SW480 (cell line): ENCODE data around the gene KIF22.

Experiments used
- DNase-seq: peaks from one replicate; pipeline ENCODE4 v3.0.0-alpha.2; 2016; ENCODE audit warnings: low spot score

KIF22 gene

DNA sequence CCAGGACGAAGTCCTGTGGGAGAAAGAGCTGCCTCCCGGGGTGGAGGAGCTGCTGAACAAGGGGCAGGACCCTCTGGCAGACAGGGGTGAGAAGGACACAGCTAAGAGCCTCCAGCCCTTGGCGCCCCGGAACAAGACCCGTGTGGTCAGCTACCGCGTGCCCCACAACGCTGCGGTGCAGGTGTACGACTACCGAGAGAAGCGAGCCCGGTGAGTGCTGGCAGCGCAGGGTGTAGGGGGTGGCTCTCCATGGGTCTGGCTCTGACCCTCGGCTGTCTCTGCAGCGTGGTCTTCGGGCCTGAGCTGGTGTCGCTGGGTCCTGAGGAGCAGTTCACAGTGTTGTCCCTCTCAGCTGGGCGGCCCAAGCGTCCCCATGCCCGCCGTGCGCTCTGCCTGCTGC is 51.1 kb downstream of the KIF22 start:
- no peak for DNase-seq

DNA sequence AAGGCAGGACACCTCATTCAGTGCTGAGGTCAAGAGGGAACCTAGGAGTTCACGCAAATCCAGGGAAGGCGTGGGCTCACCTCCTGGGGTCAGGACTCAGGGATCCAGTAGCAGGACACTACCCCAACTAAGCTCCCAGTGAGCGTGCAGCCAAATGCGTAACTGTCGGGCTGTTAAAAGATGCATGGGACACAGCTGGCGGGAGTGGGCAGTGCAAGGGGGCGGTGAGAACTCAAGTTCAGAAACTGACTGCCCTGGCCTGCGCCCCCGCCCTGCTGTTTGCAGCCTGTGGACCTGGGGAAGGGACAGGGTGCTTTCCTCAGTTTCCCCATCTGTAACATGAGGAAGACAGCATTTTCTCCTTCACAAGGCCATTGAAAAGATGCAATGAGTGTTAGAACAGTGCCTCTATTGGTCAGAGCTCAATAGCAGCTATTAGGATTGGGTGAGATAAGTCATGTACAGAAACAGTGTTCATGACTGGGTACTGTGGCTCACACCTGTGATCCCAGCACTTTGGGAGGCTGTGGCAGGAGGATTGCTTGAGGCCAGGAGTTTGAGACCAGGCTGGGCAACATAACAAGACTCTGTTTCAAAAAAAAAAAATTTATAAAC is 52.3 kb downstream of the KIF22 start:
- DNase-seq = no peak

DNA sequence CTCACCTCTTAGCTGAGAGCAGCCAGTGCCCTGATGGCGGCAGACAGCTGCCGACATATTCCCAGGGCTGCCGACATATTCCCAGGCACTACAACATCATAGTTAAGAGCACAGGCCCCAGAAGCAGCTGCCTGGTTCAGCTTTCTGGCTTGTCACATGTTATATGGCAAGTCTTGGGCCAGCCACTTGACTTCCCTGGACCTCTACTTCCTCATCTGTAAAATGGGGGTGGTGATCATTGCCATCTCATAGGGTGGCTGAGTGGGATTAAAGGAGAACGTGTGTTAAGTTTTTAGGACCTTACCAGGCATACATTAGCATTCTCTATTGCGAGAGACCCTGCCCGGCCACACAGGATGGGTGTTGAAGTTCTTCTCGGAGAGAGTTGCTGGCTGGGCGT is 53.4 kb downstream of the KIF22 start:
- DNase-seq = no peak

DNA sequence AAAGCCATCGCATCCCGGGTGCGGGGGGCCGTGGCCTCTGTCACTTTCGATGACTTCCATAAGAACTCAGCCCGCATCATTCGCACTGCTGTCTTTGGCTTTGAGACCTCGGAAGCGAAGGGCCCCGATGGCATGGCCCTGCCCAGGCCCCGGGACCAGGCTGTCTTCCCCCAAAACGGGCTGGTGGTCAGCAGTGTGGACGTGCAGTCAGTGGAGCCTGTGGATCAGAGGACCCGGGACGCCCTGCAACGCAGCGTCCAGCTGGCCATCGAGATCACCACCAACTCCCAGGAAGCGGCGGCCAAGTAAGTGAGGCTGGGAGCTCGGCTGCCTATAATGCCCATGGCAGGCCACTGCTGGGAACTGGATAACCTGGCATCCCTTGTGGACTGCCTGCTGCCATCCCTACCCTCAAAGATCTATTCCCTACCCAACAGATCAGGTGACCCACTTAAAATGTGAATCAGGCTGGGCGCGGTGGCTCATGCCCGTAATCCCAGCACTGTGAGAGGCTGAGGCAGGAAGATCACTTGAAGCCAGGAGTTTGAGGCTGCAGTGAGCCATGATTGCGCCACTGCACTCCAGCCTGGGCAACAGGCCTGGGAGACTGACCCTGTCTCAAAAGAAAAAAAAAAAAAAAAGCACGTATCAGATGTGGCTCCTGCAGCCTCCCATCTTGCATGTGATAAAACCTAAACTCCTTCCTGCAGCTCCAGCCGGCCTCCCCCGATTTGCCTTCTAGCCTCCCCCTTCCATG is 54.2 kb downstream of the KIF22 start:
- DNase-seq = no peak

DNA sequence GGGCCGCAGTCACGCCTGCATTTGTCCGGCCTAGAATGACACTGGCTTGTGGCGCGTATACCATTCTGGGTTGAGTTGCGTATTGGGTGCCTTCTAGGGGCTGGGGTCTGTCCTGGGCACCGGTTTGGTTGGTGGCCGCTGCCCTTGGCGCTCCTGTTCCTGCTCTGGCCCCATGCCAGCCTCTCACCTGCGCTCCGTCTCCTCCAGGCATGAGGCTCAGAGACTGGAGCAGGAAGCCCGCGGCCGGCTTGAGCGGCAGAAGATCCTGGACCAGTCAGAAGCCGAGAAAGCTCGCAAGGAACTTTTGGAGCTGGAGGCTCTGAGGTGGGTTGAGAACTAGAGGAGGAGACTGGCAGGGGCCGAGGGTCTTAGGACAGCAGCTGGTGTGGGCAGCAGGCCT is 55.1 kb downstream of the KIF22 start:
- no peak for DNase-seq

DNA sequence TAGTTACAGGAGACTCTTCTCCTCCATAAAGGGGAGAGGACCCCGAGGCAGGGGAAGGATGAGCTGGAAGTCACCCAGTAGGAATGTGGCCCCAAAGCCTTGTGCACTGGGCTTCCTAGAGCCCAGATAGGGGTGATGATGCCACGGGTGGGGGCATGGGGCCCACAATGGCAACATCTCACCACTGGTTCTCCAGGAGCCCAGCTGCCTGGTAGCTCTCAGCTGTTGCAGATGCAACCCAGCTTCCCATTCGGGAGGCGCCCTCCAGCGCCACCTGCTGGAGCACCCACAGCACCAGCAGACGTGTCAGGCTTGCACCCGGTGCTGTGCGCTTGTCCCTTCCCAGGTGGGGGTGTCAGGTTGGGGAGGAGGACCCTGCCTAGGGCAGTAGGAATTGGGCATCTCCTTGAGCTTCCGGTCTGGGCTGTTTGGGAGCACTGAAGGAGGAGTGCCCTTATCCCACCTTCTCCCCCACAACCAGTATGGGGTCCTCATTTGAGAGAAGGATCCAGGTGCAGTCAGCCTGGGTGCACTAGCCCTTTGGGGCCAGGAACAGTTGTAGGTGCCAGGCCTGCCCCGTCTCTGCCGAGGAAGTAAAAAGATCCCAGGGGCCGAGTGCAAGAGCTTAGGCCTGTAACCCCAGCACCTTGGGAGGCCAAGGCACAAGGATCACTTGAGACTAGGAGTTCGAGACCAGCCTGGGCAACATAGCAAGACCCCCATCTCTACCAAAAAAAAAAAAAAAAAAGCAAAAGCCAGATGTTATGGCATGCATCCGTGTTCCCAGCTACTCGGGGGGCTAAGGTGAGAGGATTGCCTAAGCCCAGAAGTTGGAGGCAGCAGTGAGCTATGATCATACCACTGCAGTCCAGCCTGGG is 58.1 kb downstream of the KIF22 start:
- DNase-seq = peak; percentile 22

DNA sequence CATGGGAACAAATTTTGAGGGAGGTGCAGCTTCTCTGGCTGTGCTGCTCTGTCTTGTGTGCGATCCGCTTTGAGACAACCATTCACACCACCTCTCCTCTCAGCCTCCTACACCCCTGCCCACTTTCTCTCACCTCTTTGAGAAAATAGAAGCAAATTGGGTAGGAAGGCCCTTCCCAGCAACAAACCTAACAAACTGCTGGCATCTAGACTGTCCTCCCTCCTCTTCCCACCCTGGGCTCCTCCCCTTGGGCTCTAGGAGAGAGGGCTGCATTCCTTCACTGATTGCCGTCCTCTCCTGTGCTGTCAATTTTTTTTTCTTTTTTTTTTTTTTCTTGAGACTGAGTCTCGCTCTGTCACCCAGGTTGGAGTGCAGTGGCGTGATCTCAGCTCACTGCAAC is 59.0 kb downstream of the KIF22 start:
- DNase-seq = no peak

DNA sequence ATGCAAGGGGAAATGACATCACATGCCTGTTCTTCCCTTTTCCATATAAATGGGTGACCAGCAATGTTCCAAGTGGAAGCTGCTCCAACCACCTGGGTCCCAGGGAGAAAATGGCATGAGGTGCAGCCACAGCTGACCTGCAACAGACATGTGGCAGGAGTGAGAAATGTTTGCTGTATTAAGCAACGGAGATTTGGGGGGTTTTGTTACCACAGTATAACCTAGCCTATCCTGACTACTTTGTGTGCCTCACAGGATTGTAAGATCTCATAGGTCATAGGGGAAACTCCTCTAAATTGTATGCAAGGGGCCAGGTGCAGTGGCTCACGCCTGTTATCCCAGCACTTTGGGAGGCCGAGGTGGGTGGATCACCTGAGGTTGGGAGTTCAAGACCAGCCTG is 60.4 kb downstream of the KIF22 start:
- DNase-seq = no peak

DNA sequence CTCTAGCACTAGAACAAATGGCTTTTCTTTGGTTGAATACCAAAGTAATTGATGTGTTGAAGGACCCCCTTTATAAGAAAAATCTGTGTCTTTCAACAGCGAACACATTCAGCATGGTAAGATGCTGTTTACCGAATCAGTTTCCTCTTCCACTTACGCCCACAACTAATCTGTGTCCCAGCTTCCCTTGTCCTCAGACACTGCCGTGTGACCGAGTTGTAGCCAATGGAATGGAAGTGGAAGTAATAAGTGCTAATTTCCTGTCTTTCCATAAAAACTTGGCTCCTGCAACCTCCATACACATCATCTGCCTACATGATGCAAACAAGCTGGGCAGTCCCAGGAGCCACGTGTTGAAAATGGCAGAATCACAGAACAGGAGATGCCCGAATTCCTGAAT is 62.1 kb downstream of the KIF22 start:
- no peak for DNase-seq

DNA sequence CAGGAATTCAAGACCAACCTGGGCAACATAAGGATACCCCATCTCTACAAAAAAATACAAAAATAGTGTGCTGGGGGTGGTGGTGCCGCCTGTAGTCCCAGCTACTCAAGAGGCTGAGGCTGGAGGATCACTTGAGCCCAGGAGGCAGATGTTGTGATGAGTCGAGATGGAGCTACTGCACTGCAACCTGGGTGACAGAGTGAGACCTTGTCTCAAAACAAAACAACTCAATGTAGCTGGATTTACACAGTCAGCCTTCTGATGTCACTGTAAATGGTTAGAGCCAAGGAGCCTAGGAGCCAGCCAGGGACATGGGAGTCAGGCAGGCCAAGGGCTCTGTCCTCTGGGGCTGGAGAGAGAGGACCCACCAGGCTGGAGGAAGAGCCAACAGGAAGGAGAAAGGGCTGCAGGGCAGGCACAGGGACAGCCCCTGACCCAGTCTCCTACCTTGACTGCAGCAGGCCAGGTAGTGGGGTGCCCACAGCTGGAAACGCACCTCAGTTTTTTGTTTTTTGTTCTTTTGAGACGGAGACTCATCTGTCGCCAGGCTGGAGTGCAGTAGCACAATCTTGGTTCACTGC is 64.1 kb downstream of the KIF22 start:
- no peak for DNase-seq
